Left lung (tissue), 10 donors: ENCODE results near the gene LAMA3. TPM values are rescaled to one million over a fixed set of nuclear protein-coding genes. Genes with fewer than 3 reads are reported as not detected.

ENCODE experiments used
- ATAC-seq: fragments of 200-7000 bp; cut with Tn5 transposase; one replicate; pipeline ENCODE4 v1.9.1; 2020; ENCODE audit warnings: moderate library complexity
- DNase-seq, 4 donors: peaks; one replicate each; pipeline ENCODE4 v3.0.0-alpha.2; 2013 to 2020
- H3K27ac ChIP-seq, 2 donors: fragments of 200-600 bp; sonication (generic) in 1 of 2; one replicate each; pipeline versions ENCODE4 v1.5.0 to v1.8.0; 2020 to 2021
- H3K27me3 ChIP-seq, 2 donors: fragments of 200-600 bp; sonication (generic) in 1 of 2; one replicate each; pipeline versions ENCODE4 v1.5.0 to v1.8.0; 2020 to 2021
- H3K36me3 ChIP-seq, 2 donors: fragments of 200-600 bp; sonication (generic) in 1 of 2; one replicate each; pipeline versions ENCODE4 v1.5.0 to v1.8.0; 2020 to 2021
- H3K4me1 ChIP-seq, 2 donors: fragments of 200-600 bp; one replicate each; pipeline ENCODE4 v1.8.0; 2021
- H3K4me3 ChIP-seq, 2 donors: fragments of 200-600 bp; sonication (generic) in 1 of 2; one replicate each; pipeline versions ENCODE4 v1.5.0 to v1.8.0; 2020 to 2021; ENCODE audit warnings: mild to moderate bottlenecking in 1 of 2
- H3K9me3 ChIP-seq, 2 donors: fragments of 200-600 bp; sonication (generic) in 1 of 2; one replicate each; pipeline versions ENCODE4 v1.5.0 to v1.8.0; 2020 to 2021
- intact Hi-C, 2 donors: fragments of 100-400 bp; cut with DNase I; formaldehyde crosslinking; loops; one replicate each; pipeline versions ENCODE4 v1.11.2 to v1.14.2; 2022
- polyA plus RNA-seq, 6 donors: library from polyadenylated mRNA; unstranded; fragments of 120-200 nt; gene quantifications; one replicate each; pipeline ENCODE4 v1.2.1, GENCODE V29; 2013; ENCODE audit not compliant: insufficient read length in 6 of 6
- total RNA-seq, 2 donors: library from RNA; stranded (reverse); fragmentation: NEBNext Ultra II Directional; extraction: Animal tissue kit (Norgen Biotek cat#: 25700); gene quantifications; one replicate each; pipeline ENCODE4 v1.2.1, GENCODE V29; 2021
- TF ChIP-seq, protein P1 (sequence below), 2 donors: fragments of 200-600 bp; sonication (generic) in 1 of 2; IDR thresholded peaks; one replicate each; pipeline versions ENCODE4 v1.5.0 to v1.8.0; 2021; ENCODE audit warnings: antibody characterized with exemption in 2 of 2
- donor health status: DM: no; HTN: yes; CAD: no.
- donor health status: DM: no; HTN: no; CAD: no.

LAMA3 gene
- total and polyA plus RNA-seq, 8 donors = 42.8 to 207 (median 140) TPM

DNA sequence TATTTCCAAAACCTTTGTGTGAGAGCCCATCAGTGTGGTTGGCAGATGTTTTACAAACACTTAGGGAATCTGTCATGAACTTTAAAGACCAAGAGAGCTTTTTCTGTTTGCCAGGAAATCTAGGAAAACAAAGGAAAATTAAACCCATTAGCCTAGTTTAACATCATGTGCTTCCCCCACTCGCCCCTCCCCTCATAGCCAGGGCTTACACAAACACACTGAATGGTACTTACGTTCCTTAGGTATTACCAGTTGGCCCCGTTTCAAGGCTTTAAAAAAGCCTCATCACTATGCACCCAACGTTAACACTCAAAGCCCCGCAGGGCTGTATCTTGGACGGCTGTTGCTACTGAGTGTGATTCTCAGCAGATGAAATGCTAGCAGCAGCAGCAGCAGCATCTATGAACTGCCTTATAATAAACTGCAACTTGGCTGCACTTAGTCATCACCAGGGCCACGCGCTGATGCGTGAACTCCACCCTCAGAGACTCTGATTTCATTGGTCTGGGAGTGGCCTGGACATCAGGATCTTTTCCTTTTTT lies 305.2 kb downstream of the LAMA3 start:
- peak overlapping the region in 1 of 2 donors; percentile 21 for H3K27ac ChIP-seq
- DNase-seq = peak in 3 of 4 donors; percentile 56 to 85 (median 67)

DNA sequence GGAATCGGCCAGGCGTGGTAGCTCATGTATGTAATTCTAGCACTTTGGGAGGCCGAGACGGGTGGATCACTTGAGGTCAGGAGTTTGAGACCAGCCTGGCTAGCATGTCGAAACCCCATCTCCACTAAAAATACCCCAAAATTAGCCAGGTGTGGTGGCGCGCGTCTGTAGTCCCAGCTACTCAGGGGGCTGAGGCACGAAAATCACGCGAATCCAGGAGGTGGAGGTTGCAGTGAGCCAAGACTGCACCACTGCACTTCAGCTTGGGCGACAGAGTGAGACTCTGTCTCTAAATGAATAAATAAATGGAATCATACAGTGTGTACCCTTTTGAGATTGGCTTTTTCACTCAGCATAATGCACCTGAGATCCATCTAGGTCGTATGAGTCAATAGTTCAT lies 305.9 kb downstream of the LAMA3 start:
- Histone ChIP-seq H3K36me3 (no peaks in the 10 kb centered on the region), H3K9me3 (no peaks in the 10 kb centered on the region), H3K27me3 (no peaks in the 10 kb centered on the region), H3K4me1 (peaks cover 9 to 10% of the 10 kb centered on the region in 2 donors), H3K4me3 (no peak overlapping the region), H3K27ac (no peak overlapping the region)
- intact Hi-C loops = no loop called here
- ATAC-seq (no peak), DNase-seq (no peak)
- TF ChIP-seq, protein P1, sequence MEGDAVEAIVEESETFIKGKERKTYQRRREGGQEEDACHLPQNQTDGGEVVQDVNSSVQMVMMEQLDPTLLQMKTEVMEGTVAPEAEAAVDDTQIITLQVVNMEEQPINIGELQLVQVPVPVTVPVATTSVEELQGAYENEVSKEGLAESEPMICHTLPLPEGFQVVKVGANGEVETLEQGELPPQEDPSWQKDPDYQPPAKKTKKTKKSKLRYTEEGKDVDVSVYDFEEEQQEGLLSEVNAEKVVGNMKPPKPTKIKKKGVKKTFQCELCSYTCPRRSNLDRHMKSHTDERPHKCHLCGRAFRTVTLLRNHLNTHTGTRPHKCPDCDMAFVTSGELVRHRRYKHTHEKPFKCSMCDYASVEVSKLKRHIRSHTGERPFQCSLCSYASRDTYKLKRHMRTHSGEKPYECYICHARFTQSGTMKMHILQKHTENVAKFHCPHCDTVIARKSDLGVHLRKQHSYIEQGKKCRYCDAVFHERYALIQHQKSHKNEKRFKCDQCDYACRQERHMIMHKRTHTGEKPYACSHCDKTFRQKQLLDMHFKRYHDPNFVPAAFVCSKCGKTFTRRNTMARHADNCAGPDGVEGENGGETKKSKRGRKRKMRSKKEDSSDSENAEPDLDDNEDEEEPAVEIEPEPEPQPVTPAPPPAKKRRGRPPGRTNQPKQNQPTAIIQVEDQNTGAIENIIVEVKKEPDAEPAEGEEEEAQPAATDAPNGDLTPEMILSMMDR (IDR thresholded peaks at IDR 0.05) = no peak

More for the DNA sequence above, 305.2 kb downstream of the LAMA3 start:
- peak; percentile 75 for ATAC-seq
- Histone ChIP-seq H3K27me3 (no peaks in the 10 kb centered on the region), H3K4me1 (peaks cover 9 to 10% of the 10 kb centered on the region in 2 donors), H3K4me3 (no peak overlapping the region), H3K9me3 (no peaks in the 10 kb centered on the region), H3K36me3 (no peaks in the 10 kb centered on the region)
- intact Hi-C loops = no loop called here
- TF ChIP-seq, protein P1 (IDR thresholded peaks at IDR 0.05) = no peak

DNA sequence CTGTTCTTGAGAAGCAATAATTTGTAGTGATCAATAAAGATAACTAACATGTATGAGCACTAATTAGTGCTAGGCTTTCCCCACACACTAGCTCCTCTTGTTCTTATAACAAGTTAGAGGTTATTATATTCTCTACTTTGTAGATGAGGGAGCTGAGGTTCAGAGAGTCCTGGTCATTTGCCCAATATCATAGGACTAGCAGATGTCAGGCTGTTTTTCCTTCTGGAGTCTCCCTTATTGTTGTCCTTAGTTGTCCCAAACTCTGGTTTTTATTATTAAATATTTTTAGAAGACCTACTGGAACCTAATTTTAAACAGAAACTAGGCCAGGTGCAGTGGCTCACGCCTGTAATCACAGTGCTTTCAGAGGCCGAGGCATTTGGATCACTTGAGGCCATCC lies 308.8 kb downstream of the LAMA3 start:
- intact Hi-C loops = no loop called here
- no peak overlapping the region for H3K27ac ChIP-seq
- DNase-seq (no peak), ATAC-seq (no peak)
- TF ChIP-seq, protein P1 (IDR thresholded peaks at IDR 0.05) = no peak
- no peaks in the 10 kb centered on the region for H3K27me3 ChIP-seq
- no peak overlapping the region for H3K4me3 ChIP-seq
- no peaks in the 10 kb centered on the region for H3K9me3 ChIP-seq
- no peaks in the 10 kb centered on the region for H3K36me3 ChIP-seq
- peaks cover 4 to 5% of the 10 kb centered on the region in 2 donors for H3K4me1 ChIP-seq

DNA sequence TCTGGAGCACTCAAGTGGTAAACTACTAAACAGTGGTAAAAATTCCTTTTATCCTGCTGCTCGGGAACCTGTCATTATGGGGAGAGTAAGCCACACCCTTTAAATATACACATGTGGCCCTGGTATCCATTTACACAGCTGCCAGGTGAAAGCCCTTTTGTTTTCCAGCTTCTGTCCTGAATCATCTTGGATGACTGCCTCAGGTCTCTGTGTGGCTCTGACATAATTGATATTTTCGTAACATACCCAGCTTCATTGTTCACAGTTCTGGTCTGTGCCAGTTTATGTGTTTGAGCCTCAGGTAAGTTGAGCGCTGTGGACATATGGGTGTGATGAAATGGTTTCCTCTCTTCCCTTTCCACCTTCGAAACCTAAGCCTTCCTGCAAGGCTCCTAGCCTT lies 309.6 kb downstream of the LAMA3 start:
- H3K4me3 ChIP-seq = no peak overlapping the region
- H3K9me3 ChIP-seq = no peaks in the 10 kb centered on the region
- intact Hi-C loops = no loop called here
- DNase-seq (no peak), ATAC-seq (peak; percentile 6)
- H3K36me3 ChIP-seq = no peaks in the 10 kb centered on the region
- H3K4me1 ChIP-seq = peaks cover 0 to 3% of the 10 kb centered on the region in 2 donors
- TF ChIP-seq, protein P1 (IDR thresholded peaks at IDR 0.05) = no peak
- no peak overlapping the region for H3K27ac ChIP-seq
- no peaks in the 10 kb centered on the region for H3K27me3 ChIP-seq

DNA sequence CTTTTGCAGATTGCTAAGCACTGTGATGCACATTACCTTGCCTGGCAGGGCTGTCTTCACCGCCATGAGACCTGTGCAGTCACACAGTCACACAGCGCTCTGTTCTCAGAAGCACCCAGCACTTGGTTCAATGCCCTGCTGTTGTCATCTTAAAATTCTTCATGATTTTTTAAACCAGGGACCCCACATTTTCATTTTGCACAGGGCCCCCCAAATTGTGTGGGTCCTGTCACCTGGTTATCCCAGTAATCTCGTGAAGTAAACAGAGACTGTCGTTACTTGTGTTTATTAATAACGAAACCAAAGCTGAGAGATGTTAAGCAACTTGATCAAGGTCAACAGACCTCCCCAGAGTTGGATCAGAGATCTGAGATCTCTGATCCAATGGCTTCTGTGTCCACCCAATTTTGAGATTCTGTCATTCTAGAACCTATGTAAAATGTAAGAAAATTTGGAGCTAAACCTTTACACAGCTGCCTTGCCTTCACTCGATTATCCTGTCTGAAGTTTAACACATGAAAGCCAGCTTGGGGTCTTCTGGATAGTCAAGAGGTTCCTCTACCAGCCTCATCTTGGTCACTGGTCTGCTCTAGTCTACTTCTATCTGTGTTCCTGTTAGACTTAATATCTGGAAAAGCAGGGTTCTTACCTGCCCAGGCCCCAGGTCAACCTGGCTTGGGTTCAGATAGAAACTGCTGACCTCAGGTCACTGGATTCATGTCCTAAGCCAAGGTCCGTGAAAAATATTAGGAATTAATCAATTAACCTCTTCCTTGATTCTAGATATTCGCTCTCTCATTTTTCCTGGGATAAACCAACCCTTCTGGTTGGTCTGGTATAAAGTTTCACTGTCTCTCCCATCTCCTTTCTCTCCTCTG lies 311.6 kb downstream of the LAMA3 start:
- DNase-seq = no peak
- H3K27ac ChIP-seq = peak overlapping the region in 1 of 2 donors; percentile 5
- TF ChIP-seq, protein P1 (IDR thresholded peaks at IDR 0.05) = no peak

More for the DNA sequence above, 311.6 kb downstream of the LAMA3 start:
- ATAC-seq = no peak
- H3K4me3 ChIP-seq = no peak overlapping the region
- H3K27me3 ChIP-seq = no peaks in the 10 kb centered on the region
- intact Hi-C loops = no loop called here
- no peaks in the 10 kb centered on the region for H3K36me3 ChIP-seq
- no peaks in the 10 kb centered on the region for H3K4me1 ChIP-seq
- H3K9me3 ChIP-seq = no peaks in the 10 kb centered on the region
